Adipose tissue (tissue), 3 donors: ENCODE measurements around the gene TAF11L2. TPM values are rescaled to one million over a fixed set of nuclear protein-coding genes. Genes with fewer than 3 reads are reported as not detected.
"Not testable (repeated sequence)": the region's sequence is repeated elsewhere in the genome, so short reads cannot be mapped to it uniquely, and the experiment has no call there.

Source experiments
- H3K27ac ChIP-seq: one replicate; pipeline ENCODE4 v1.5.1; 2013; ENCODE audit warnings: low read depth, low read length
- WGBS, 3 donors: extraction: QIAGEN DNeasy Blood & Tissue Kit; methylation state at CpG; one replicate each; pipeline ENCODE4 v1.1.7; 2013; 5-methylcytosine and 5-hydroxymethylcytosine counted together
- polyA plus RNA-seq, 3 donors: library from polyadenylated mRNA; stranded (reverse); fragments of 200-250 nt; gene quantifications; one replicate each; pipeline ENCODE4 v1.2.3, GENCODE V29; 2013
- donor health status: healthy with polysubstance abuse.
- donor health status: Bipolar disorder and iron deficiency.
- donor health status: healthy.

TAF11L2 gene
- not detected for polyA plus RNA-seq

DNA sequence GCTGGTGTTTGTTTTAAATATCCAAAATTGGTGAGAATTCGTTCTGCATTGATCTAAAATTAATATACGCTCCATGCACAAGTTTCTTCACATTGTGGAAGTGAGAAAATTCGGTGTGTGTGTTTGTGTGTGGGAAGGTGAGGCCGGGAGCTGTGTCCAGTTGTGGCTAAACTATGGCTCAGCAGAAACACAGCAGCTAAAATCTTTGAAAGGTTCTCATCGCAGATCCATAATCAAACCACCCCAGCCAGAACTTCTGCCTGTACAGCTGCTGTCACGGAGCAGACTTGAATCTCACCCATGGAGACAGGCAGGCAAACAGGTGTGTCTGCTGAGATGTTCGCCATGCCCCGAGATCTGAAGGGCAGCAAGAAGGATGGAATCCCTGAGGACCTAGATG is at the start of gene TAF11L2:
TAF11L2 (plus strand) TSS at position 301 of the 400 bp plus-strand sequence.
- WGBS, 3 donors = 71 to 92% (median 90%) methylated on average over 8 of the region's 8 CpGs
- not testable (repeated sequence) for H3K27ac ChIP-seq

GRCh38 chr5:17448877-17449276 is 49.2 kb upstream of the TAF11L2 start:
- WGBS, 3 donors = 80 to 97% (median 92%) methylated on average over 3 of the region's 3 CpGs
- H3K27ac ChIP-seq = no peak overlapping the region

GRCh38 chr5:17452936-17453335 is 45.1 kb upstream of the TAF11L2 start:
- H3K27ac ChIP-seq = no peak overlapping the region
- 62 to 73% (median 72%) methylated on average over 4 of the region's 4 CpGs for WGBS, 3 donors

GRCh38 chr5:17455942-17456341 is 42.1 kb upstream of the TAF11L2 start:
- WGBS, 3 donors = 57 to 73% (median 63%) methylated on average over 3 of the region's 3 CpGs

GRCh38 chr5:17461793-17462192 is 36.2 kb upstream of the TAF11L2 start:
- no peak overlapping the region for H3K27ac ChIP-seq
- 86 to 94% (median 93%) methylated on average over 6 of the region's 6 CpGs for WGBS, 3 donors

More at GRCh38 chr5:17455942-17456341, 42.1 kb upstream of the TAF11L2 start:
- no peak overlapping the region for H3K27ac ChIP-seq

- H3K27ac ChIP-seq = no peak overlapping the region
- 66 to 76% (median 73%) methylated on average over 5 of the region's 5 CpGs for WGBS, 3 donors
These were observed 34.4 kb upstream of the TAF11L2 start for GRCh38 chr5:17463653-17464052.

- H3K27ac ChIP-seq = no peak overlapping the region
These were observed 28.0 kb upstream of the TAF11L2 start for GRCh38 chr5:17470064-17470463.

DNA sequence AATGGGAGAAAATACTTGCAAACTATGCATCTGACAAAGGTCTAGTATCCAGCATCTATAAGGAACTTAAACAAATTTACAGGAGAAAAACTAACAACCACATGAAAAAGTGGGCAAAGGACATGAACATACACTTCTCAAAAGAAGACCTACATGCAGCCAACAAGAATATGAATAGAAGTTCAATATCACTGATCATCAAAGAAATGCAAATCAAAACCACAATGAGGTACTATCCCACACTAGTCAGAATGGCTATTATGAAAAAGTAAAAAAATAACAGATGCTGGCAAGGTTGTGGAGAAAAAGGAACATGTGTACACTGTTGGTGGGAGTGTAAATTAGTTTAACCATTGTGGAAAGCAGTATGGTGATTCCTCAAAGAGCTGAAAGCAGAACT is 23.0 kb upstream of the TAF11L2 start:
- not testable (repeated sequence) for H3K27ac ChIP-seq

- 79 to 94% (median 85%) methylated on average over 3 of the region's 3 CpGs for WGBS, 3 donors
- no peak overlapping the region for H3K27ac ChIP-seq
These were observed 21.0 kb upstream of the TAF11L2 start for GRCh38 chr5:17477043-17477442.

DNA sequence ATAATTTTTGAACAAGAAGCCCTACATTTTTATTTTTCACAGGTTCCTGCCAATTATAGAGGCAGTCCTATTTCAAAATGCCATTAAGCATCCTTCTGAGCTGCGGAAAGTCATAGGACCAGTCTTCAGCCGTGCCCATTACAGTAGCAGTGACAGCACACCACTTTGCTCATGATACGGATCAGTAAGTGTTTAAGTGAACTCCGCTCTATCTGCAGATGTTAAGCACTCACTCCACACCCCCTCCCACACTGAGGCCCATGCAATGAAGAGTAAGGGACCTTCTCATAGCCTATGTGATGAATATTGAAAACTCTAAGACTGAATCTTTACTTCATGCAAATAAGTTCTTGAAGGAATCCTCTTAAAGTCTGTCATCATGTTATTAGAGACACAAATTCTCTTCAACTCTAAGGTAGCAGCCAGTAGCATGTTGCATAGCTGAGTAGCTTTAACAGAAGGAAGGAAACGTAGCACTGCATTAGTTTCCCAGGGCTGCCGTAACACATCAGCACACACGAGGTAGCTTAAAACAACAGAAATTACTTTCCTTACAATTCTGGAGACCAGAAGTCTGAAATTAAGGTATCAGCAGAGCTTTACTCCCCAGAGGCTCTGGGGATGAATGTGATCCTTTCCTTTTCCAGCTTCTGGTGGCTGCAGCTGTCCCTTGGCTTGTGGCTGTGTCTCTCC is 20.3 kb upstream of the TAF11L2 start:
- WGBS, 3 donors = 68 to 74% (median 70%) methylated on average over 7 of the region's 7 CpGs

DNA sequence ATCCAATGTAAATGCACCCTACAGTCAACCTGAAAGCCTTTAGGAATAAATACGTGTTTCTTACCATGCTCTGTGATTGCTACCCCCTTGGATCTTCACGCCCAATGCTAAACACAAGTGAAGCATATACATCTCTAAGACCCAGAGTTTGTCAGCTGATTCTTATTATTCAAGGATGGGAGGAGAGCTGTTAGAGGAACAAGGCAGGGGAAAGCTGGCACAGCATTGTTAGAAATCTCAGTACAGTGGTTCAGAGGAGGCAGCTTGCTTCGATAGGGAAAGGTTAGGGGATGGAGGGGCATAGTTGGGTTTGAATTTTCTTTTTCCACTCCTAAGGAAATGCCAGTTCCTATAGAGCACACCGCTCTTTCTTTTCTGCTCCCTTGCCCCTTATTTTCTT is 16.7 kb upstream of the TAF11L2 start:
- 67 to 85% (median 80%) methylated on average over 4 of the region's 4 CpGs for WGBS, 3 donors
- H3K27ac ChIP-seq = no peak overlapping the region

More for the DNA sequence above, 20.3 kb upstream of the TAF11L2 start:
- H3K27ac ChIP-seq = no peak overlapping the region

GRCh38 chr5:17482790-17483189 is 15.2 kb upstream of the TAF11L2 start:
- 64 to 74% (median 73%) methylated on average over 2 of the region's 2 CpGs for WGBS, 3 donors
- no peak overlapping the region for H3K27ac ChIP-seq

- not testable (repeated sequence) for H3K27ac ChIP-seq
- 81 to 90% (median 87%) methylated on average over 10 of the region's 10 CpGs for WGBS, 3 donors
These were observed 11.4 kb upstream of the TAF11L2 start for GRCh38 chr5:17486464-17487173.

GRCh38 chr5:17487174-17487512 is 10.9 kb upstream of the TAF11L2 start:
- 73 to 97% (median 95%) methylated on average over 1 of the region's 1 CpG for WGBS, 3 donors
- H3K27ac ChIP-seq = no peak overlapping the region

DNA sequence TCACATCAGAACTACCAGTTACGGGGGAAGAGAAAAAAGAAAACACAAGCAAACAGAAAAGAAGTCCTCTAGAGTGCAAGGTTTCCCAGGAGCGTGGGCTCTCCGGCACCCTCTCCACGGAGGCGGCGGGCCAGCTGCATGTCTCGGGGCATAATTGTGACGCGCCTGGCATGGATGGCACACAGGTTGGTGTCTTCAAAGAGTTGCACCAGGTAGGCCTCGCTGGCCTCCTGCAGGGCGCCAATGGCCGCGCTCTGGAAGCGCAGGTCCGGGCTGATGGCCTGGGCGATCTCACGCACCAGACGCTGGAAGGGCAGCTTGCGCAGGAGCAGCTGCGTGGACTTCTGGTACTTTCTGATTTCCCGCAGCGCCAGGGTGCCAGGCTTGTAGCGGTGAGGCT is 6.8 kb upstream of the TAF11L2 start:
- not testable (repeated sequence) for H3K27ac ChIP-seq
- whole genome bisulfite sequencing, 3 donors = 91 to 96% (median 95%) methylated on average over 17 to 22 of the region's 23 CpGs

GRCh38 chr5:17492770-17493169 is 5.3 kb upstream of the TAF11L2 start:
- 70 to 94% (median 89%) methylated on average over 3 of the region's 3 CpGs for WGBS, 3 donors
- no peak overlapping the region for H3K27ac ChIP-seq

GRCh38 chr5:17497446-17497845 is 585 bp upstream of the TAF11L2 start:
- H3K27ac ChIP-seq = no peak overlapping the region
- 51 to 76% (median 74%) methylated on average over 4 of the region's 4 CpGs for WGBS, 3 donors

- no peak overlapping the region for H3K27ac ChIP-seq
- 84 to 95% (median 92%) methylated on average over 17 of the region's 17 CpGs for WGBS, 3 donors
These were observed 13.8 kb downstream of the TAF11L2 start for GRCh38 chr5:17511775-17512325.

DNA sequence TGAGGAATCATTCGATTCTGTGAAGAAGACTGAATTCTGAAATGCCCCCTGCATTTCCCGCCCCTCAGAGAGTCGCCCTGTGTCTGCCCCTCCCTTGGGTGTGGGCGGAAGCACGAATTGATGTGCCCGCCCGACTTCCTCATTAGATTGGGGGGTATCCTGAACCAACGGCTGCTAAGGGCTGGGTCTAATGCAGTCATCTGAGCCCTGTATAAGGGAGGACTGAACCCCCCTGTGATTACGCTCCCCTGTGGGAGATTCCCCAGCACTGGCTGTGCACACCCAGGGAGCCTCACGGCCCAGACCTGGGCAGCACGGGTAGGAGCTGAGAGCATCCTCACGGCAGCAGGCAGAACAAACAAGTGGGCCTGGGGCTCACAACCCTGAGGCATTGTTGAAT is 19.5 kb downstream of the TAF11L2 start:
- not testable (repeated sequence) for H3K27ac ChIP-seq
- WGBS, 3 donors = 80 to 85% (median 82%) methylated on average over 8 of the region's 12 CpGs

DNA sequence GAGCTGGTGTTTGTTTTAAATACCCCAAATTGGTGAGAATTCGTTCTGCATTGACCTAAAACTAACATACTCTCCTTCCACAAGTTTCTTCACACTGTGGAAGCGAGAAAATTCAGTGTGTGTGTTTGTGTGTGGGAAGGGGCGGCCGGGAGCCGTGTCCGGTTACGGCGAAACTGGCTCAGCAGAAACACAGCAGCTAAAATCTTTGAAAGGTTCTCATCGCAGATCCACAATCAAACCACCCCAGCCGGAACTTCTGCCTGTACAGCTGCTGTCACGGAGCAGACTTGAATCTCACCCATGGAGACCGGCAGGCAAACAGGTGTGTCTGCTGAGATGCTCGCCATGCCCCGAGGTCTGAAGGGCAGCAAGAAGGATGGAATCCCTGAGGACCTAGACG is 20.0 kb downstream of the TAF11L2 start, which contains the start of gene TAF11L3:
TAF11L3 (plus strand) TSS at position 301 of the 400 bp plus-strand sequence.
- WGBS, 3 donors = no CpG with 5 or more reads among the region's 15 CpGs

More for the DNA sequence above, 20.0 kb downstream of the TAF11L2 start, which contains the start of gene TAF11L3:
- not testable (repeated sequence) for H3K27ac ChIP-seq
